ENCODE data around the gene POLR2H. TPM values are rescaled to one million over a fixed set of nuclear protein-coding genes. Genes with fewer than 3 reads are reported as not detected.

The POLR2H gene
- total RNA-seq, 4 donors from 2014 or later, result 74.4 to 206 (median 146) TPM

DNA sequence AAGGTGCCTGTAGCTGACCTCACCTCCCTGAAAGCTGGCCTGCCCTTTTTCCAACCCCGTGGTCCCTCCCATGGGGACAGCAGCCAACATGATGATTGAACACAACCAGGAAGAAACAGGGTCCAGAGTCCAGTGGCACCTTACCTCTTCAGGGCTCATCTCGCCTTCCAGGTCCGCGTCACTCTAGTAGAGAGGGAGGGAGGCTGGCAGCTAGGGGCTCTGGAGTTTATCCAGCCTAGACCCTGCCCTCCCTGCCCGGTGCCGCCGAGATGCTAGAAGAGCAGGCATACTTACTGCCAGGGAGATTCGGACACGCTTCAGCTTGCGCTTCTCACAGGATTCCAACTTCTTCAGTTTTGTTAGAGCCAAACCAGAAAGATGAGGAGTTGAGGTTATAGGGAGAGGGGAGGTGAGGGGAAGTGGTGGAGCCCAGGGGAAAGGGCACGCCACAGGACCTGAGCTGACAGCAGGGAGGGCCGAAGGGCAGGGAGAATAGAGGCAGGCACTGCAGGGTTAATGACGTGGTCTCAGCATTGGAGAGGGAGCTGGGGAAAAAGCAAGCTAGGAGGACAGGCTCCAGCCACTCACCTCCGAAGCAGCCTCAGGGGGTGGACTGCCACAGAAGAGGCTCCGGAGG, 9.2 kb upstream of the POLR2H start:
- TF ChIP-seq POLR2AphosphoS5 (IDR thresholded peaks at IDR 0.05), result peak in 2 of 3 donors; percentile 72 to 84
- no peak for TF ChIP-seq EP300 (IDR thresholded peaks at IDR 0.05; ENCODE audit: low read depth)
- TF ChIP-seq POLR2A (IDR thresholded peaks at IDR 0.05), result peak; percentile 78
- TF ChIP-seq CTCF (IDR thresholded peaks at IDR 0.05), result no peak
- peaks cover 6 to 33% (median 18%) of the 10 kb centered on the region in 4 donors for H3K4me1 ChIP-seq
- no peaks in the 10 kb centered on the region for H3K27me3 ChIP-seq
- intact Hi-C loops (cut with DNase I; ENCODE audit: low total_unique reads) (loop anchor here (10.0 kb wide), 1 partner anchor 47 kb away; no protein-coding TSS in a partner anchor), in situ Hi-C loops (cut with MboI; ENCODE audit: low pct_ligation_motif_present in 1 of 4, low pct_unique_long_range_greater_than_20kb in 1 of 4, low sequenced_read_pairs in 3 of 4) (loop anchor here in 1 of 4 donors (25.0 kb wide), 1 partner anchor 435 kb away; no protein-coding TSS in a partner anchor)
- DNase-seq, result peak; percentile 90
- H3K36me3 ChIP-seq, result peaks cover 0 to 2% (median 0%) of the 10 kb centered on the region in 4 donors
- WGBS, 2 donors (ENCODE audit: low coverage in 1 of 2), result 58 to 59% methylated on average over 6 to 15 of the region's 15 CpGs
- peak overlapping the region; percentile 65 to 82 (median 71) for H3K27ac ChIP-seq
- H3K9me3 ChIP-seq, result no peaks in the 10 kb centered on the region
- H3K4me3 ChIP-seq, result no peak overlapping the region

DNA sequence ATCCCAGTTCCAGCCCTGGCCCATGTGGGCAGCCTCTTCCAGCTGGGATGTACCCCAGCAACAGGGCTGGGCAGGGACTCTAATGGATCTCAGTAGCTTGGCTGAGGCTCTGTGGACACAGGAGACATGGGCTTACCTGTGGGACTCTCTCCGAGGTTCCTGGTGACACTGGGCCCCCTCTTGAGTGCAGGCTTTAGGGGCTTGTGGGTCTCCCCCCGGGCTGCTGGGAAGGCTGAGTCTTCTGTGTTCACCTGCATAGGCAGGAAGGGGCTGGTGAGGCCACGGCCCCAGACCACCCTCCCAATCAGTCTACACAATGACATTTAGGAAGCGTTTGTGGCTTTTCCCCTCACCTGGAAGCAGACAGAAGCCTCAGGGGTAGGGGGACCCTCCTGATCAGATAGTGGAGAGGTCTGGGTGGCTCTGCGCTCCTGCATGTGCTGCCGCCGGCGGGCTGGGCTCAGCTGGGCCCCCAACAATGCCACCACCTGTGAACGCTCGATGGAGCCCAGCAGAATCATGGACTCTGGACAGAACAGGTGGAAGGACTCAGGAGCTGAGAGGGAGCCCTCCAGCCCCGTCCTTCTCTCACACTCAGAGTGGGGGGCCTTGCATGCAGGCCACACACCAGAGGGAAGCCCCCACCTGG, 8.5 kb upstream of the POLR2H start:
- no peak for DNase-seq
- no peaks in the 10 kb centered on the region for H3K27me3 ChIP-seq
- WGBS, 2 donors (ENCODE audit: low coverage in 1 of 2), result 79% methylated on average over 11 of the region's 11 CpGs; no CpG with 5 or more reads in 1 of the 2 donors
- H3K9me3 ChIP-seq, result no peaks in the 10 kb centered on the region
- peaks cover 0 to 7% (median 0%) of the 10 kb centered on the region in 4 donors for H3K36me3 ChIP-seq
- TF ChIP-seq CTCF (IDR thresholded peaks at IDR 0.05) (no peak), POLR2AphosphoS5 (IDR thresholded peaks at IDR 0.05) (no peak), EP300 (IDR thresholded peaks at IDR 0.05; ENCODE audit: low read depth) (no peak), POLR2A (IDR thresholded peaks at IDR 0.05) (no peak)
- peak overlapping the region; percentile 65 to 82 (median 71) for H3K27ac ChIP-seq
- no peak overlapping the region for H3K4me3 ChIP-seq
- H3K4me1 ChIP-seq, result peaks cover 6 to 33% (median 18%) of the 10 kb centered on the region in 4 donors
- intact Hi-C loops (cut with DNase I; ENCODE audit: low total_unique reads), result loop anchor here (10.0 kb wide), 1 partner anchor 48 kb away; no protein-coding TSS in a partner anchor
- in situ Hi-C loops (cut with MboI; ENCODE audit: low pct_ligation_motif_present in 1 of 4, low pct_unique_long_range_greater_than_20kb in 1 of 4, low sequenced_read_pairs in 3 of 4), result loop anchor here in 1 of 4 donors (25.0 kb wide), 1 partner anchor 434 kb away; no protein-coding TSS in a partner anchor

- Histone ChIP-seq H3K27me3 (no peaks in the 10 kb centered on the region), H3K36me3 (peaks cover 0 to 7% (median 0%) of the 10 kb centered on the region in 4 donors), H3K4me3 (no peak overlapping the region), H3K4me1 (peaks cover 6 to 33% (median 18%) of the 10 kb centered on the region in 4 donors), H3K9me3 (no peaks in the 10 kb centered on the region), H3K27ac (peak overlapping the region in 1 of 4 donors; percentile 69)
- TF ChIP-seq EP300 (IDR thresholded peaks at IDR 0.05; ENCODE audit: low read depth), result no peak
- no peak for TF ChIP-seq POLR2A (IDR thresholded peaks at IDR 0.05)
- no peak for TF ChIP-seq POLR2AphosphoS5 (IDR thresholded peaks at IDR 0.05)
- no peak for TF ChIP-seq CTCF (IDR thresholded peaks at IDR 0.05)
- 95% methylated on average over 8 of the region's 11 CpGs; no CpG with 5 or more reads in 1 of the 2 donors for WGBS, 2 donors (ENCODE audit: low coverage in 1 of 2)
- in situ Hi-C loops (cut with MboI; ENCODE audit: low pct_ligation_motif_present in 1 of 4, low pct_unique_long_range_greater_than_20kb in 1 of 4, low sequenced_read_pairs in 3 of 4), result loop anchor here in 1 of 4 donors (25.0 kb wide), 1 partner anchor 434 kb away; no protein-coding TSS in a partner anchor
- intact Hi-C loops (cut with DNase I; ENCODE audit: low total_unique reads), result loop anchor here (10.0 kb wide), 1 partner anchor 49 kb away; no protein-coding TSS in a partner anchor
- DNase-seq, result no peak
Observed at GRCh38 chr3:184353546-184353941, 8.0 kb upstream of the POLR2H start.

Data from transverse colon (tissue), 4 donors.